Activated naive CD8-positive, alpha-beta T cell treated with anti-CD3 and anti-CD28 coated beads, Interleukin-2, amount 10 ng/mL, durations not matched to agents 7 days and 5 days (primary cell): ENCODE results near the gene SSR1. TPM values are rescaled to one million over a fixed set of nuclear protein-coding genes. Genes with fewer than 3 reads are reported as not detected.
"Not testable (repeated sequence)": the region's sequence is repeated elsewhere in the genome, so short reads cannot be mapped to it uniquely, and the experiment has no call there.

Experiments used
- ATAC-seq: fragments of 150-1000 bp; cut with Tn5 transposase; one replicate; pipeline ENCODE4 v1.10.0; 2021; ENCODE audit warnings: low read depth, moderate library complexity
- POLR2A ChIA-PET: fragments of 350-600 bp; sonication (Branson Sonifier 250); formaldehyde crosslinking; loops from one replicate; lab custom pipeline; 2021; ENCODE audit warnings: antibody characterized with exemption; lab: Charles Lee
- DNase-seq: peaks from one replicate; pipeline ENCODE4 v3.0.0; 2021
- H3K27ac Mint-ChIP-seq: one replicate; pipeline ENCODE4 v1.8.0; 2022; ENCODE audit warnings: mild to moderate bottlenecking, mixed read lengths
- H3K27me3 Mint-ChIP-seq: one replicate; pipeline ENCODE4 v1.8.0; 2022; ENCODE audit warnings: mild to moderate bottlenecking, moderate library complexity, mixed read lengths
- H3K36me3 Mint-ChIP-seq: one replicate; pipeline ENCODE4 v1.8.0; 2021; ENCODE audit warnings: mild to moderate bottlenecking, mixed read lengths
- H3K4me1 Mint-ChIP-seq: one replicate; pipeline ENCODE4 v1.8.0; 2021; ENCODE audit warnings: mixed read lengths
- H3K4me3 Mint-ChIP-seq: one replicate; pipeline ENCODE4 v1.8.0; 2022; ENCODE audit warnings: mild to moderate bottlenecking, moderate library complexity, mixed read lengths
- H3K9me3 Mint-ChIP-seq: one replicate; pipeline ENCODE4 v1.8.0; 2021; ENCODE audit warnings: mixed read lengths
- total RNA-seq, 2 experiments: library from RNA; stranded (reverse); gene quantifications; one replicate each; pipeline ENCODE4 v1.2.3, GENCODE V29; 2021

The SSR1 gene
- total RNA-seq, 2 experiments from 2014 or later, result 112 to 123 TPM

DNA sequence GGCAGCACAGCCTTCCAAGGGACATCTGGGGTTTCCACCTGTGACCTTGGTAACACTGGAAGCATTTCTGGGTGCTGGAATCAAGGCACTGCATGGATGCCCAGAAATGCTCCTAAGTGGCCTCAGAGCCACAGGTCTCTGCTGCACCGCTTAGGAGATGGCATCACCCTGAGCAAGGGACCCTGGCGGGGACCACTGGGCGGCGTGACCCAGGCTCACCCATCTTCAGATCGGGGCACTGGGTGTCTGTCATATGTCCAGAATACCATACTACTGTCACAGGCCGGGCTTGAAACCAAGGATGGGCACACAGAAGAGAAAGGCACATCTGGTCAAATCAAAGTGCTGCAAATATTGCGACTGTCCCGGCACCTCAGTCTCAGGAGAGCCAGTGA is 45.9 kb downstream of the SSR1 start:
- Mint-ChIP-seq H3K4me3 (no peak overlapping the region), H3K36me3 (no peaks in the 10 kb centered on the region), H3K4me1 (no peaks in the 10 kb centered on the region), H3K27me3 (peaks cover 6% of the 10 kb centered on the region), H3K9me3 (peaks cover 1% of the 10 kb centered on the region), H3K27ac (no peak overlapping the region)
- ATAC-seq, result no peak
- POLR2A ChIA-PET, result no interaction called here
- no peak for DNase-seq

DNA sequence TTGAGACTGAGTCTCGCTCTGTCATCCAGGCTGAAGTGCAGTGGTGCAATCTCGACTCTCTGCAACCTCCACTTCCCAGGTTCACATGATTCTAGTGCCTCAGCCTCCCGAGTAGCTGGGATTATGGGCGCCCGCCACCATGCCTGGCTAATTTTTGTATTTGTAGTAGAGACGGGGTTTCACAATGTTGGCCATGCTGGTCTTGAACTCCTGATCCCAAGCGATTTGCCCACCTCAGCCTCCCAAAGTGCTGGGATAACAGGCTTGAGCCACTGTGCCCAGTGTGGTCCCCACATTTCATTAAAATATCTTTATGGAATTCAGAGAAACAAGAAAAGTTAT is 47.6 kb downstream of the SSR1 start:
- H3K27ac Mint-ChIP-seq, H3K9me3 Mint-ChIP-seq, H3K27me3 Mint-ChIP-seq, DNase-seq, H3K4me3 Mint-ChIP-seq, H3K36me3 Mint-ChIP-seq, H3K4me1 Mint-ChIP-seq, ATAC-seq: not testable (repeated sequence)
- POLR2A ChIA-PET, result interaction anchor here (0.6 kb wide), 1 partner anchor 214 kb away, joined by 3 read pairs; no protein-coding TSS in a partner anchor

DNA sequence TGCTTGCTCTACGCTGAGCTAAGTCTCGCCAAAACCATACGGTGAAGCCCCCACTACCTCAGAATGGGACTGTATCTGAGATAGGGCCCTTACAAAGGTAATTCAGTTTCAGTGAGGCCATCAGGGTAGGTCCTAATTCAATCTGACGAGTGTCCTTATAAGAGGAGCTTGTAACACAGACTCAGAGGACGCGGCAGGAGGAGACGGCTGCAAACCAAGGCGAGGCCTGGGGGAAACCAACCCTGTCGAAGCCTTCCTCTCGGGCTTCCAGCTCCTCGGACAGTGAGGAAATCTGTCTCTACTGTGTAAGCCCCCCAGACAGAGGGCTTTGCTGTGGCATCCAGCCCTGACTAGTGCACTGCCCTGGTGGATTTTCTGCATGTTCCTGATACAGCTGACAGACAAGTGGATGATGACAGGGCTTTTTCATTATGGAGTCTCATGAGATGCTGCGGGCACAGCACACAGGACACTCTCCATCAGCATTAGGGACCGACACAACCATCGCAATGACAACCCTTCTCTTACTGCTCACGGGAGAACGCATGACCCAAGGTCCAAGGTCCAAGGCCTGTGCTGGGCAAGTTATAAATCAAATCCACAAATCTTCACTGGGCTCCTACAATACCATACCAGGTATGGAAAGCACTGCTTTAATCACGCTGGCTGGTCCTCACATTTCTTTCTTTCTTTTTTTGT is 48.2 kb downstream of the SSR1 start:
- Mint-ChIP-seq H3K9me3 (peaks cover 1% of the 10 kb centered on the region), H3K4me1 (peaks cover 8% of the 10 kb centered on the region), H3K27me3 (peaks cover 10% of the 10 kb centered on the region), H3K4me3 (no peak overlapping the region), H3K36me3 (no peaks in the 10 kb centered on the region), H3K27ac (no peak overlapping the region)
- ATAC-seq, result no peak
- POLR2A ChIA-PET, result no interaction called here
- peak; percentile 12 for DNase-seq

DNA sequence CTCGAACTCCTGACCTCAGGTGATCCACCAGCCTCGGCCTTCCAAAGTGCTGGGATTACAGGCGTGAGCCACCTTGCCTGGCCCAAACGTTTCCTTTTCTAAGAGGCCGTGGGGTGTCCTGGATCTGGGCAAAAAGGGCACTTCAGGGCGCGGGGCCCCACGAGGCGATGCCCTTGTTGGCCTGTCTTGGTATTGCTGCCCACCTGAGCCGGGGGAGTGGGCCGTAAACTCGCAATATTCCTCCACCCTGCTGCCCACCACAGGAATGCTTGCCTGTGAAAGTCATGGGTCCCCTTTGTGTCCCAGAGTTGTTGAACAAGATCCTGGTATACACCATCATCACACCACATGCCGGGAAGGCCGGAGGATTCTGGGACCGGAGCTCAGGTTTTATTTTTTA is 49.0 kb downstream of the SSR1 start:
- POLR2A ChIA-PET, result no interaction called here
- Mint-ChIP-seq H3K4me3 (no peak overlapping the region), H3K36me3 (no peaks in the 10 kb centered on the region), H3K27me3 (peaks cover 15% of the 10 kb centered on the region), H3K27ac (no peak overlapping the region), H3K9me3 (peaks cover 1% of the 10 kb centered on the region), H3K4me1 (peaks cover 8% of the 10 kb centered on the region)
- DNase-seq (no peak), ATAC-seq (no peak)

DNA sequence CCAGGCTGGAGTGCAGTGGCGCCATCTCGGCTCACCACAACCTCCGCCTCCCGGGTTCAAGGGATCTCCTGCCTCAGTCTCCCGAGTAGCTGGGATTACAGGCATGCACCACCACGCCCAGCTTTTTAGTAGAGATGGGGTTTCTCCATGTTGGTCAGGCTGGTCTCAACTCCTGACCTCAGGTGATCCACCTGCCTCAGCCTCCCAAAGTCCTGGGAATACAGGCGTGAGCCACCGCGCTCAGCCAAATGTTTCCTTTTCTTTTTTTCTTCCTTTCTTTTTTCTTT is 49.5 kb downstream of the SSR1 start:
- H3K9me3 Mint-ChIP-seq, H3K36me3 Mint-ChIP-seq, DNase-seq, H3K4me1 Mint-ChIP-seq, POLR2A ChIA-PET, H3K27ac Mint-ChIP-seq, ATAC-seq, H3K4me3 Mint-ChIP-seq: not testable (repeated sequence)
- H3K27me3 Mint-ChIP-seq, result peaks cover 16% of the 10 kb centered on the region

DNA sequence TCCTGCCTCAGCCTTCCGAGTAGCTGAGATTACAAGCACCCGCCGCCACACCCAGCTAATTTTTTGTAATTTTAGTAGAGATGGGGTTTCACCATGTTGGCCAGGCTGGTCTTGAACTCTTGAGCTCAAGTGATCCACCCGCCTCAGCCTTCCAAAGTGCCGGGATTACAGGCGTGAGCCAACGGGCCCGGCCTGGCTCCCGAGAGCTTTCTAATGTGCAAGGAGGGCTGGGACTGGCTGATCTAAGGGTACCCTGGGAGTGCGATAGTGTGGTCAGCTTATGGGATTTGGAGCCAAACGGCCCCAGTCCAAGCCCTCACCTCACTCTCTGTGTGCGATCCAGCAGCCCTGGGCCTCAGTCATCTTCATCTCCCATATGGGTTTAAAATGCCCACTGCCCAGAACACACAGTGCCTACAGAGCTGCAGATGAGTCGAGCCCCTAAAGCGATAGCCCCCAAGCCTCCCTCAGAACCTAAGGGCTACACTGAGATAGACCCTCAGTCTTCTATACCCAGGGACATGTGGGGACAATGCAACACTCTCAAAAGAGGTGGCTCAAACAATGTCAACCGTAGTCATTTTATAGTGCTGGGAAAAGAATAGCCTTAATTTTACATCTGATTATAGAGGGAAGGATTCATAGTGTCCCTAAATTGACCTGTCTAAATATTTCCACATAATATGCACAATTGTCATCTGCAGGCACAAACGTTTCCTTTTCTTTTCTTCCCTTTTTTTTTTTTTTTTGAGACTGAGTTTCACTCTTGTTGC is 50.1 kb downstream of the SSR1 start:
- peaks cover 8% of the 10 kb centered on the region for H3K4me1 Mint-ChIP-seq
- peaks cover 1% of the 10 kb centered on the region for H3K9me3 Mint-ChIP-seq
- no peak for ATAC-seq
- POLR2A ChIA-PET, result no interaction called here
- H3K36me3 Mint-ChIP-seq, result no peaks in the 10 kb centered on the region
- peaks cover 16% of the 10 kb centered on the region for H3K27me3 Mint-ChIP-seq
- H3K27ac Mint-ChIP-seq, result no peak overlapping the region
- DNase-seq, result no peak
- no peak overlapping the region for H3K4me3 Mint-ChIP-seq

DNA sequence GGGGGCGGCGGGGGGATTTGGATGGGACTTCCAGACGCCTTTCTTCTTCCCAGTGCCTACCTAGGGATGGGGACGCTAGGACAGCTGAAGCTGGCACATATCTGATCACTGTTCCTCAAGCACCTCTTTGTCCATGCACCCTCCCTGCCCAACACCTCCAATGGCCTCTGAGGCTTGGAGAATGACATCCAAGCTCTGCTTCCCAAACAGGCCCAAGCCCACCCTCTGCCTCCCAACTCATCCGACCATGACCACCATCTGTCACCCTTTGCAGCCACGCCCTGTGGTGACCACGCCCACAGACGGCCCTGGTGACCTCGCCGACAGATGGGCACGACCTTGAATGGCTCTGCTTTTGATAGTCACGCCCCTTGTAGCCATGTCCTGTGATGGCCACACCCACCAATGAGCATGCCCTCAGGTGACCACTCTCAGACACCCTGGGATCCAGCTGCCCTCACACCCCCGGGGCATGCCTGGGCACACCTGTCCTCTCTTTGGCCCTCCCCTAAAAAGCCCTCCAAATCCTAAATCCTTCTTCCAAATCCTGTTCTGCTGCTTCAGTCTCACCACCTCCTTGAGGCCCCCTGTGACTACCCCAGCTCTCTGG is 51.0 kb downstream of the SSR1 start:
- ATAC-seq (no peak), DNase-seq (peak; percentile 27)
- Mint-ChIP-seq H3K27me3 (peaks cover 18% of the 10 kb centered on the region), H3K27ac (no peak overlapping the region), H3K36me3 (no peaks in the 10 kb centered on the region), H3K4me3 (peak overlapping the region; percentile 75), H3K4me1 (peaks cover 8% of the 10 kb centered on the region), H3K9me3 (peaks cover 1% of the 10 kb centered on the region)
- POLR2A ChIA-PET, result no interaction called here

DNA sequence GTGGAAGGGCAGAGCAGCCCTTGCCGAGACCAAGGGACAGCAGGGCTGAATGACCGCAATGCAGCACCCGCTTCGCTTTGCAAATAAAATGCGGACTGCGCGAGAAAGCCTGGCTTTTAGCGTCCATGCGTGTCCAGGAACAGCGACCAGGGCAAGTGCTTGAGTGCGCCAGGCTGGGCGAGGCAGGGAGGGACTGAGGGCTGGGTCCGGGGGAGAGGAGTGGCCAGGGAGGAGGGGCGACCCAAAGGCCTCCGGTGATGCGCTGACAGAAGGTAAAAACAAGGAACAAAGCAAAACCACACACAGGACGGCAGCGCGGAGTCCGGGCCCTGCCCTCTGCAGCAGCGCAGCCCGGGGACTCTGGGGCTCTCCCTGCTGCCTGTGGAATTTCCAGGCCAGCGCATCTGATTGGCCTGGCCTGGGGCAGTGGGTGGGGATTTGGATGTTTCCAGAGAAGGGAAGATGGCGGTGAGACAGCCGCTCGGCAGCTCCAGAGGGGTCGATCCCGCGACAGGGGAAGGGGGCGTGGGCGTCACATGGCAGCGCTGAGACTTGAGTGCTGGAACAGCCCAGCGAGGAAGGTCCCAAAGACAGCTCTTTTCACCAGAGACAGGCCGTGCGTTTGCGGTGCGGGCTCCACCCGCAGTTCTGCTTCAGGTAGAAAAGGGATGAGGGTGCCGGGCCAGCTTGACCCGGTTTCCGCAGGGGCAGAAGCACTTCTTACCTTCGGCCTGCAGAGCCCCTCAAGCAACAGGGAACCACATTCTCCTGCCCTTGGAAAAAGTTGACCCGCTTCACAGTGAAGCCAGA is 51.8 kb downstream of the SSR1 start:
- Mint-ChIP-seq H3K27ac (peak overlapping the region; percentile 57), H3K27me3 (peaks cover 18% of the 10 kb centered on the region), H3K9me3 (no peaks in the 10 kb centered on the region), H3K4me3 (peak overlapping the region; percentile 75), H3K4me1 (peaks cover 8% of the 10 kb centered on the region), H3K36me3 (no peaks in the 10 kb centered on the region)
- peak; percentile 82 for ATAC-seq
- POLR2A ChIA-PET, result no interaction called here
- DNase-seq, result peak; percentile 52

DNA sequence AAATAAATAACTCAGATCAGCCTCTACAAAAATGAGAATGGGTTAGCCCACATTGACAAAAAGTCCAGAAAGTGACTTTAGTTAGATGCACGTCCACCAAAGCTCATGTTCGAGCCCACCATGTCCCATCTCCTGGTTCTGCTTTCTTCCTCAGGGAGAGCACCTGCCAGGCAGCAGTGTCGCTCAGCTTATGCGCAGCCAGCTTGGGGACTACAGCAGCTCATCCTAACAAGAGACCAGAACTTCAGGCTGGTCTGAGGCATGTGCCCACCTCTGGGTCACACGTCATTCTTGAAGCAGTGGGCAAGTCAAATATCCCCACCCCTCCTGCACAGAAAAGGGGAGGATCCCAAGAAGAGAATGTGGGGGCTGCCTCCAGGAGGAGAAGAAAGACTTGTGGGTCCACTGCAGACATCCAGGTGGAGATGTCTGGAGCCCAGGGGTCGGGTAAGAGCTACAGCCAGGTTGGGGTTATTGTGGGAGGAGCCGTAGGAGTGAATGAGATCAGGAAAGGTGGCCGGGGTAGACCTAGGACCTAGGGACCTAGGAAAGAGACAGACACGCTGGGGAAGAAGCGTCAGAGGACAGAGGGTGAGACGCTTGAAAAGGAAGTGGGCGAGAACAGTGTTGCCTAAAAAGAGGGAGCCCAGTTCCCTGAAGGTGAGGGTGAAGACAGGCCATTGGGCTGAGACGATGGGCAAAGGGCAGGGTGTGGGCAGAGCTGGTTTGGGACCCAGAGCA is 52.5 kb downstream of the SSR1 start:
- Mint-ChIP-seq H3K27me3 (peaks cover 18% of the 10 kb centered on the region), H3K27ac (peak overlapping the region; percentile 35), H3K4me1 (peaks cover 8% of the 10 kb centered on the region), H3K9me3 (no peaks in the 10 kb centered on the region), H3K36me3 (no peaks in the 10 kb centered on the region), H3K4me3 (peak overlapping the region; percentile 75)
- POLR2A ChIA-PET, result no interaction called here
- peak; percentile 17 for DNase-seq
- peak; percentile 32 for ATAC-seq

DNA sequence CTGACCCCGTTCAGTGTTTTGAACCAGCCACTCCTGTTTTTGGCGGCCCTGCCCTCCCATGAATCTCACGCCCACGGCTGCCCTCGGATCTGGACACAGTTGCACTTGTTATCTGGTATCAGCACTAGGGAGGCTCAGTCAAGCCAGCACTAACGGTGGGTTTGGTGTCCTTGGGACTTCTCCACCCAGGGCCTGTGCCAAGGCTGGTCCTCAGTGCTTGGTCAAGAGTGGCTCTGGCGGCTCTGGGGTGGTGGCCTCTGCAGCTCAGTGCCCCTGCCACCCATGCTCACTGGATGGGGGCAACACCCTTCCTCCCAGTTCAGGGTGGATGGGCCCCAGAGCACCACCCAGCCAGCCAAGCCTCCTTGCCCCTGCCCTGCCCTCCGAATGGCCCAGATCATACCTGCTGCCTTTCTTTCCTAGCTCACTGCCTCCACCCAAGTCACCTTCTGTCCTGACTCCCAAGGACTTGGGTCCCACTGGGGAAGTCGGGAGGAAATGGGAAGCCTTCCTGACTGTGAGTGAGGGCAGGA is 54.7 kb downstream of the SSR1 start:
- DNase-seq, result peak; percentile 12
- no peak overlapping the region for H3K4me3 Mint-ChIP-seq
- no peak overlapping the region for H3K27ac Mint-ChIP-seq
- H3K4me1 Mint-ChIP-seq, result peaks cover 8% of the 10 kb centered on the region
- ATAC-seq, result no peak
- H3K27me3 Mint-ChIP-seq, result peaks cover 18% of the 10 kb centered on the region
- H3K36me3 Mint-ChIP-seq, result no peaks in the 10 kb centered on the region
- POLR2A ChIA-PET, result no interaction called here
- no peaks in the 10 kb centered on the region for H3K9me3 Mint-ChIP-seq

DNA sequence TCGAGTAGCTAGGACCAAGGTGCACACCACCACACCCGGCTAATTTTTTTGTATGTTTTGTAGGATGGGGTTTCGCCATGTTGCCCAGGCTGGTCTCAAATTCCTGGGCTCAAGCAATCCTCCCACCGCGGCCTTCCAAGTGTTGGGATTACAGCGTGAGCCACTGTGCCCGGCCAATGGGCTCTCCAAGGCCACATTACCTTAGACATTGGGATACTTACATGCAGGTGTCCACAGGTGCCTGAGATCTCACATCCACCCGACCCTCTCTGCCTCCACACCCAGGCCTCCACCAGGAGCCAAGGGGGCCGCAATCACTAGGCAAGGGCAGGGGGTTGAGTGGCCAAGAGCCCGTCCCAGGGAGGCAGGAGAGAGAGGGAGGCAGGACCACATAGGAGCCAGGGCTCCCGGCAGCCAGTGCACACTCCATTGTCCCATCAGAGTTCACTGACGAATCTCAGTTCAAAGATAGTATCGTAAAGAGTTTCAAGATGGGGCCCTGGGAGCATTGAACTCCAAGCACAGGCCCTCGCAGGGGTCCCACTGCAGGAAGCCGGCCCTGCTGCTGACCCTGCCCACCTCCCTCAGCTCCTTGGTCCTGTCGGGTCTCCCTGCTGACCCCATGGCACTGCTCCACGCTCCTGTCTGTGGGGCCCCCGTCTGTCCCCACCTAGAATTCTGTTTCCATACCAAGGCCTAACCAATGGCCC is 55.3 kb downstream of the SSR1 start:
- Mint-ChIP-seq H3K27ac (no peak overlapping the region), H3K9me3 (no peaks in the 10 kb centered on the region), H3K4me3 (no peak overlapping the region), H3K4me1 (peaks cover 8% of the 10 kb centered on the region), H3K36me3 (no peaks in the 10 kb centered on the region), H3K27me3 (peaks cover 16% of the 10 kb centered on the region)
- ATAC-seq (no peak), DNase-seq (peak; percentile 20)
- POLR2A ChIA-PET, result no interaction called here

DNA sequence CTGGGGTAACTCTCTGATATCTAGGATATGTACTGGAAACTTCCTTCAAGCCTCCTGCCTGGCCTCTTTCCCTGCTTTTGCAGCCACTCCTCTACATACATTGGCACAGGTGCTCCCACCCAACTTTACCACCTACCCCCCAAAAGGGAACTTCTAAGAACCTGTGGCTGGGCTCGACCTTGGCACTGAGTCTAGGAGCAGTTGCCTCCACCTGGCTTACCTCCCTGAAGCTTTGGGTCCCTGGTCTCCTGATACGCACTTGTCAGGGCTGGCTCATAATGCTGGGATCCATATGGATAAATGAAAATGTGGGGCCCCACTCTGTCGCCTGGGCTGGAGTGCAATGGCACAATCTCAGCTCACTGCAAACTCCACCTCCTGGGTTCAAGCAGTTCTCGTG is 56.2 kb downstream of the SSR1 start:
- ATAC-seq, result no peak
- no peak for DNase-seq
- H3K9me3 Mint-ChIP-seq, result no peaks in the 10 kb centered on the region
- POLR2A ChIA-PET, result no interaction called here
- H3K4me1 Mint-ChIP-seq, result peaks cover 8% of the 10 kb centered on the region
- H3K27ac Mint-ChIP-seq, result no peak overlapping the region
- no peaks in the 10 kb centered on the region for H3K36me3 Mint-ChIP-seq
- no peak overlapping the region for H3K4me3 Mint-ChIP-seq
- peaks cover 9% of the 10 kb centered on the region for H3K27me3 Mint-ChIP-seq
